ENCODE data around the gene SHD.
"Not testable (repeated sequence)": the region's sequence is repeated elsewhere in the genome, so short reads cannot be mapped to it uniquely, and the experiment has no call there.

Gene SHD

GRCh38 chr19:4278419-4279266 lies at the start of gene SHD:
Gene SHD, plus strand, starts transcription at chr19:4279266. Its CDS starts 798 bp downstream, at chr19:4280064.
- DNase-seq = no peak

- not testable (repeated sequence) for DNase-seq
Measured at GRCh38 chr19:4230237-4230636, 48.8 kb upstream of the SHD start.

GRCh38 chr19:4231521-4231920 lies 47.5 kb upstream of the SHD start:
- not testable (repeated sequence) for DNase-seq

- DNase-seq = not testable (repeated sequence)
Measured at GRCh38 chr19:4232139-4232538, 46.9 kb upstream of the SHD start.

GRCh38 chr19:4232614-4233281 lies 46.3 kb upstream of the SHD start:
- no peak for DNase-seq

GRCh38 chr19:4233282-4233853 lies 45.7 kb upstream of the SHD start:
- no peak for DNase-seq

GRCh38 chr19:4234142-4234861 lies 44.8 kb upstream of the SHD start:
- DNase-seq = no peak

- no peak for DNase-seq
Measured at GRCh38 chr19:4234862-4235201, 44.2 kb upstream of the SHD start.

- DNase-seq = not testable (repeated sequence)
Measured at GRCh38 chr19:4237510-4237909, 41.6 kb upstream of the SHD start.

- no peak for DNase-seq
Measured at GRCh38 chr19:4238831-4239230, 40.2 kb upstream of the SHD start.

GRCh38 chr19:4241824-4242430 lies 37.1 kb upstream of the SHD start:
- DNase-seq = no peak

- DNase-seq = not testable (repeated sequence)
Measured at GRCh38 chr19:4245938-4246337, 33.1 kb upstream of the SHD start.

GRCh38 chr19:4246767-4247593 lies 32.1 kb upstream of the SHD start, which contains the start of gene YJU2:
Gene YJU2, plus strand, starts transcription at chr19:4247080. Its CDS starts 67 bp downstream, at chr19:4247147.
- DNase-seq = peak; percentile 100

- DNase-seq = no peak
Measured at GRCh38 chr19:4256563-4256962, 22.5 kb upstream of the SHD start.

GRCh38 chr19:4257025-4257424 lies 22.0 kb upstream of the SHD start:
- DNase-seq = no peak

- DNase-seq = no peak
Measured at GRCh38 chr19:4258181-4258580, 20.9 kb upstream of the SHD start.

- no peak for DNase-seq
Measured at GRCh38 chr19:4260613-4261191, 18.4 kb upstream of the SHD start.

- no peak for DNase-seq
Measured at GRCh38 chr19:4264812-4265211, 14.3 kb upstream of the SHD start.

GRCh38 chr19:4266253-4267000 lies 12.6 kb upstream of the SHD start:
- no peak for DNase-seq

GRCh38 chr19:4267101-4267900 lies 11.8 kb upstream of the SHD start:
- DNase-seq = peak; percentile 16

Data from COR-L47 (cell line).